H9 (cell line): ENCODE data around the gene PDXDC1. TPM values are rescaled to one million over a fixed set of nuclear protein-coding genes. Genes with fewer than 3 reads are reported as not detected.
"Not testable (repeated sequence)": the region's sequence is repeated elsewhere in the genome, so short reads cannot be mapped to it uniquely, and the experiment has no call there.

Source experiments
- DNase-seq: peaks from one replicate; pipeline ENCODE4 v3.0.0-alpha.2; 2017
- H2AFZ ChIP-seq: one replicate; pipeline ENCODE4 v1.6.1; 2013; ENCODE audit warnings: mild to moderate bottlenecking, low read length, control low read depth, moderate library complexity
- H2AK5ac ChIP-seq: 2 replicates; pipeline ENCODE4 v1.6.1; 2013; ENCODE audit warnings: low read length, control low read depth, mixed read lengths; ENCODE audit not compliant: insufficient read length
- H2BK120ac ChIP-seq: one replicate; pipeline ENCODE4 v1.6.1; 2013; ENCODE audit warnings: low read depth, mild to moderate bottlenecking, low read length, control low read depth, inconsistent platforms; ENCODE audit not compliant: poor library complexity, severe bottlenecking
- H2BK12ac ChIP-seq: 2 replicates; pipeline ENCODE4 v1.6.1; 2013; ENCODE audit warnings: low read length, control low read depth, mixed read lengths, low read depth; ENCODE audit not compliant: insufficient read length
- H2BK15ac ChIP-seq: 2 replicates; pipeline ENCODE4 v1.6.1; 2013; ENCODE audit warnings: low read depth, low read length, control low read depth
- H2BK20ac ChIP-seq: one replicate; pipeline ENCODE4 v1.6.1; 2013; ENCODE audit warnings: low read depth, mild to moderate bottlenecking, low read length, control low read depth, inconsistent platforms; ENCODE audit not compliant: poor library complexity, severe bottlenecking
- H2BK5ac ChIP-seq: 2 replicates; pipeline ENCODE4 v1.6.1; 2013; ENCODE audit warnings: low read length, control low read depth, mixed read lengths; ENCODE audit not compliant: insufficient read length
- H3K14ac ChIP-seq: 2 replicates; pipeline ENCODE4 v1.6.1; 2013; ENCODE audit warnings: low read length, control low read depth; ENCODE audit not compliant: insufficient read depth
- H3K18ac ChIP-seq: 2 replicates; pipeline ENCODE4 v1.6.1; 2013; ENCODE audit warnings: low read depth, mild to moderate bottlenecking, mixed read lengths, low read length, control low read depth; ENCODE audit not compliant: insufficient read length
- H3K23ac ChIP-seq: 2 replicates; pipeline ENCODE4 v1.6.1; 2013; ENCODE audit warnings: low read length, control low read depth, mixed read lengths, low read depth; ENCODE audit not compliant: insufficient read length
- H3K23me2 ChIP-seq: 2 replicates; pipeline ENCODE4 v1.6.1; 2013; ENCODE audit warnings: low read depth, mild to moderate bottlenecking, mixed read lengths, low read length, control low read depth; ENCODE audit not compliant: insufficient read length, poor library complexity, severe bottlenecking
- H3K27ac ChIP-seq: 2 replicates; pipeline ENCODE4 v1.5.1; 2013; ENCODE audit warnings: low read length, control low read depth, mixed read lengths, low read depth; ENCODE audit not compliant: insufficient read length
- H3K27me3 ChIP-seq: 2 replicates; pipeline ENCODE4 v1.6.1; 2013; ENCODE audit warnings: low read length, control low read depth, inconsistent platforms; ENCODE audit not compliant: insufficient read depth
- H3K4ac ChIP-seq: 2 replicates; pipeline ENCODE4 v1.6.1; 2013; ENCODE audit warnings: low read depth, mild to moderate bottlenecking, control low read depth, inconsistent platforms, low read length, moderate library complexity
- H3K4me1 ChIP-seq: 2 replicates; pipeline ENCODE4 v1.6.1; 2013; ENCODE audit warnings: low read length, control low read depth, inconsistent platforms; ENCODE audit not compliant: insufficient read depth
- H3K4me2 ChIP-seq: 2 replicates; pipeline ENCODE4 v1.6.1; 2013; ENCODE audit warnings: low read length, control low read depth, mixed read lengths; ENCODE audit not compliant: insufficient read length, insufficient read depth
- H3K56ac ChIP-seq: 2 replicates; pipeline ENCODE4 v1.6.1; 2013; ENCODE audit warnings: low read depth, mild to moderate bottlenecking, mixed read lengths, low read length, control low read depth; ENCODE audit not compliant: insufficient read length
- H3K79me1 ChIP-seq: 2 replicates; pipeline ENCODE4 v1.6.1; 2013; ENCODE audit warnings: low read depth, mild to moderate bottlenecking, moderate library complexity, low read length, control low read depth, inconsistent platforms; ENCODE audit not compliant: insufficient read depth, poor library complexity, severe bottlenecking
- H3K79me2 ChIP-seq: 2 replicates; pipeline ENCODE4 v1.6.1; 2013; ENCODE audit warnings: low read length, control low read depth, inconsistent platforms; ENCODE audit not compliant: insufficient read depth
- H3K9ac ChIP-seq: 2 replicates; pipeline ENCODE4 v1.6.1; 2013; ENCODE audit warnings: low read length, control low read depth, mixed read lengths; ENCODE audit not compliant: insufficient read length; ENCODE audit errors: extremely low read depth
- H3K9me3 ChIP-seq: one replicate; pipeline ENCODE4 v1.6.1; 2013; ENCODE audit warnings: low read depth, low read length, inconsistent platforms; ENCODE audit not compliant: control insufficient read depth
- H3T11ph ChIP-seq: one replicate; pipeline ENCODE4 v1.6.1; 2013; ENCODE audit warnings: mild to moderate bottlenecking, low read length, control low read depth, inconsistent platforms
- H4K20me1 ChIP-seq: one replicate; pipeline ENCODE4 v1.6.1; 2013; ENCODE audit not compliant: control insufficient read depth, insufficient read length, insufficient read depth
- H4K5ac ChIP-seq: 2 replicates; pipeline ENCODE4 v1.6.1; 2013; ENCODE audit warnings: low read depth, mild to moderate bottlenecking, mixed read lengths, low read length, control low read depth; ENCODE audit not compliant: insufficient read length
- H4K8ac ChIP-seq: replicated peaks from 2 replicates; pipeline ENCODE4 v1.6.1; 2013; ENCODE audit warnings: low read length, control low read depth, mixed read lengths, low read depth; ENCODE audit not compliant: insufficient read length
- H4K91ac ChIP-seq: 2 replicates; pipeline ENCODE4 v1.6.1; 2013; ENCODE audit warnings: low read depth, mild to moderate bottlenecking, moderate library complexity, mixed read lengths, low read length, control low read depth; ENCODE audit not compliant: insufficient read length
- H3K27ac Mint-ChIP-seq, 3 experiments: 2 replicates in 2 of 3; 3 replicates in 1 of 3; pipeline ENCODE4 v1.8.0; 2020 to 2021; ENCODE audit warnings: mixed read lengths in 3 of 3, mild to moderate bottlenecking in 1 of 3, moderate library complexity in 1 of 3
- H3K27me3 Mint-ChIP-seq: 2 replicates; pipeline ENCODE4 v1.8.0; 2021; ENCODE audit warnings: low read depth, mild to moderate bottlenecking, moderate library complexity, mixed read lengths
- H3K36me3 Mint-ChIP-seq, 3 experiments: 2 replicates in 2 of 3; 3 replicates in 1 of 3; pipeline ENCODE4 v1.8.0; 2020 to 2021; ENCODE audit warnings: low read depth in 3 of 3, mixed read lengths in 3 of 3; ENCODE audit not compliant: insufficient read depth in 1 of 3
- H3K4me1 Mint-ChIP-seq, 2 experiments: 2 replicates each; pipeline ENCODE4 v1.8.0; 2020; ENCODE audit warnings: mixed read lengths in 2 of 2
- H3K4me3 Mint-ChIP-seq, 2 experiments: 2 replicates in 1 of 2; 3 replicates in 1 of 2; pipeline ENCODE4 v1.8.0; 2020 to 2021; ENCODE audit warnings: mild to moderate bottlenecking in 2 of 2, mixed read lengths in 2 of 2, moderate library complexity in 1 of 2
- H3K9me3 Mint-ChIP-seq, 2 experiments: 2 replicates in 1 of 2; 3 replicates in 1 of 2; pipeline ENCODE4 v1.8.0; 2020; ENCODE audit warnings: mild to moderate bottlenecking in 2 of 2, mixed read lengths in 2 of 2, moderate library complexity in 1 of 2
- WGBS: extraction: QIAGEN DNeasy Blood & Tissue Kit; methylation state at CpG from one replicate; pipeline ENCODE4 v1.1.7; 2013; ENCODE audit warnings: missing lambda C conversion rate, low lambda C conversion rate, mixed read lengths; ENCODE audit not compliant: insufficient read length; ENCODE audit errors: extremely low coverage; 5-methylcytosine and 5-hydroxymethylcytosine counted together
- total RNA-seq: library from RNA; stranded (reverse); gene quantifications from 2 replicates; pipeline ENCODE4 v1.2.1, GENCODE V29; 2021

PDXDC1 gene
- total RNA-seq, 1 experiment from 2014 or later = 112 TPM

GRCh38 chr16:15135483-15136360 is 160.9 kb downstream of the PDXDC1 start:
- not testable (repeated sequence) for H2BK20ac ChIP-seq, H3K56ac ChIP-seq, H3K23me2 ChIP-seq, H3K4me3 Mint-ChIP-seq, H3K9me3 ChIP-seq, H3K27me3 ChIP-seq, H3K27me3 Mint-ChIP-seq, H4K91ac ChIP-seq, H3K9ac ChIP-seq, H4K20me1 ChIP-seq, H2AFZ ChIP-seq, H3K14ac ChIP-seq, H4K5ac ChIP-seq, H3K4me2 ChIP-seq, H3K4me1 Mint-ChIP-seq, H3K4me1 ChIP-seq, H4K8ac ChIP-seq, H3K79me2 ChIP-seq, DNase-seq, H3K27ac Mint-ChIP-seq, H2BK5ac ChIP-seq, H2BK120ac ChIP-seq, H2BK15ac ChIP-seq, H3K18ac ChIP-seq, H3K9me3 Mint-ChIP-seq, H3K4ac ChIP-seq, H3K27ac ChIP-seq, H2AK5ac ChIP-seq, H3T11ph ChIP-seq, H2BK12ac ChIP-seq, H3K79me1 ChIP-seq, H3K23ac ChIP-seq
- H3K36me3 Mint-ChIP-seq = peaks cover 3 to 11% (median 7%) of the 10 kb centered on the region in 3 experiments; a peak in 4 of 7 replicates
- WGBS = no CpG with 5 or more reads among the region's 50 CpGs

- H3K36me3 Mint-ChIP-seq = peaks cover 3 to 11% (median 7%) of the 10 kb centered on the region in 3 experiments; a peak in 4 of 7 replicates
- not testable (repeated sequence) for H3K4me2 ChIP-seq, H4K20me1 ChIP-seq, H3K4me3 Mint-ChIP-seq, H2BK120ac ChIP-seq, H2AFZ ChIP-seq, H2BK15ac ChIP-seq, H3K4me1 Mint-ChIP-seq, H3K14ac ChIP-seq, H3T11ph ChIP-seq, H4K5ac ChIP-seq, H3K27me3 Mint-ChIP-seq, H3K4me1 ChIP-seq, H3K27ac ChIP-seq, H3K18ac ChIP-seq, H3K27ac Mint-ChIP-seq, H3K23me2 ChIP-seq, H3K27me3 ChIP-seq, H2BK5ac ChIP-seq, H2BK12ac ChIP-seq, H3K79me1 ChIP-seq, H2AK5ac ChIP-seq, H2BK20ac ChIP-seq, H3K56ac ChIP-seq, H4K91ac ChIP-seq, DNase-seq, H4K8ac ChIP-seq, H3K4ac ChIP-seq, H3K9me3 ChIP-seq, H3K23ac ChIP-seq, H3K9ac ChIP-seq, H3K9me3 Mint-ChIP-seq, H3K79me2 ChIP-seq
- WGBS = no CpG with 5 or more reads among the region's 15 CpGs
These were observed 162.7 kb downstream of the PDXDC1 start for GRCh38 chr16:15137514-15137913.
